OCI-LY1 (cell line): Measurements from ENCODE around the gene ZBTB20.

ENCODE experiments used
- H2AFZ ChIP-seq: fragments of 200-600 bp; sonication (generic), shearing (Covaris generic); 2 replicates; pipeline ENCODE4 v1.6.0; 2014; ENCODE audit warnings: antibody characterized with exemption, mild to moderate bottlenecking, low read length
- H3F3A ChIP-seq: fragments of 200-600 bp; sonication (generic), shearing (Covaris generic); 2 replicates; pipeline ENCODE4 v1.6.0; 2014; ENCODE audit warnings: mild to moderate bottlenecking, antibody characterized with exemption, low read length, moderate library complexity; ENCODE audit not compliant: insufficient read depth
- H3K27ac ChIP-seq: fragments of 200-600 bp; sonication (generic); 2 replicates; pipeline ENCODE4 v1.5.1; 2014; ENCODE audit warnings: low read length, mixed run types, mild to moderate bottlenecking, low read depth; ENCODE audit not compliant: poor library complexity, severe bottlenecking
- H3K27me3 ChIP-seq: fragments of 200-600 bp; sonication (generic); 2 replicates; pipeline ENCODE4 v1.6.0; 2014; ENCODE audit warnings: antibody characterized with exemption, mild to moderate bottlenecking, low read length, moderate library complexity; ENCODE audit not compliant: insufficient read depth
- H3K36me3 ChIP-seq: fragments of 200-600 bp; sonication (generic); 2 replicates; pipeline ENCODE4 v1.6.1; 2014; ENCODE audit warnings: mild to moderate bottlenecking, antibody characterized with exemption, low read length, moderate library complexity, mixed read lengths; ENCODE audit not compliant: insufficient read depth
- H3K4me1 ChIP-seq: fragments of 200-600 bp; sonication (generic); 2 replicates; pipeline ENCODE4 v1.5.1; 2014; ENCODE audit warnings: mild to moderate bottlenecking, low read length, moderate library complexity; ENCODE audit not compliant: insufficient read depth, severe bottlenecking
- H3K4me2 ChIP-seq: fragments of 200-600 bp; sonication (generic), shearing (Covaris generic); 2 replicates; pipeline ENCODE4 v1.6.1; 2014; ENCODE audit warnings: low read length
- H3K4me3 ChIP-seq: fragments of 200-600 bp; sonication (generic); 2 replicates; pipeline ENCODE4 v1.5.1; 2014; ENCODE audit warnings: low read length, low read depth, mild to moderate bottlenecking, mixed read lengths; ENCODE audit not compliant: poor library complexity, severe bottlenecking
- H3K79me2 ChIP-seq: fragments of 200-600 bp; shearing (Covaris generic); 2 replicates; pipeline ENCODE4 v1.6.1; 2016; ENCODE audit warnings: mixed run types, low read length, mixed read lengths; ENCODE audit not compliant: insufficient read depth
- H3K9ac ChIP-seq: fragments of 200-600 bp; sonication (generic), shearing (Covaris generic); 2 replicates; pipeline ENCODE4 v1.6.1; 2014; ENCODE audit warnings: mild to moderate bottlenecking, low read length, mixed read lengths
- H3K9me2 ChIP-seq: fragments of 200-600 bp; sonication (generic), shearing (Covaris generic); 2 replicates; pipeline ENCODE4 v1.6.1; 2014; ENCODE audit warnings: low read depth, mild to moderate bottlenecking, low read length, mixed read lengths
- H3K9me3 ChIP-seq: fragments of 200-600 bp; shearing (Covaris generic); 2 replicates; pipeline ENCODE4 v1.6.1; 2014; ENCODE audit warnings: low read length, mixed read lengths
- H4K20me1 ChIP-seq: fragments of 200-600 bp; sonication (generic), shearing (Covaris generic); 2 replicates; pipeline ENCODE4 v1.6.0; 2016; ENCODE audit warnings: mild to moderate bottlenecking, low read length; ENCODE audit not compliant: insufficient read depth
- CTCF ChIP-seq: fragments of 200-600 bp; sonication (generic), shearing (Covaris generic); IDR thresholded peaks from 2 replicates; pipeline ENCODE4 v1.5.1; 2017; ENCODE audit warnings: mild to moderate bottlenecking, antibody characterized with exemption, low read length, moderate library complexity, mixed read lengths
- EZH2 ChIP-seq: fragments of 200-600 bp; sonication (generic), shearing (Covaris generic); IDR thresholded peaks from 2 replicates; pipeline ENCODE4 v1.8.0; 2017; ENCODE audit warnings: borderline replicate concordance, mixed run types, mild to moderate bottlenecking, antibody characterized with exemption, low read length, moderate library complexity, mixed read lengths

ZBTB20 gene

GRCh38 chr3:114640126-114640525, 507.0 kb downstream of the ZBTB20 start:
- no peak overlapping the region for H3K27ac ChIP-seq
- TF ChIP-seq CTCF (no peak), EZH2 (no peak)
- H4K20me1 ChIP-seq, result no peaks in the 10 kb centered on the region
- no peaks in the 10 kb centered on the region for H3K4me1 ChIP-seq
- H3K4me3 ChIP-seq, result no peak overlapping the region
- H3K9me3 ChIP-seq, result no peaks in the 10 kb centered on the region
- no peak overlapping the region for H3K4me2 ChIP-seq
- no peaks in the 10 kb centered on the region for H3K27me3 ChIP-seq
- no peaks in the 10 kb centered on the region for H3K36me3 ChIP-seq
- no peaks in the 10 kb centered on the region for H3K79me2 ChIP-seq
- peaks cover 3% of the 10 kb centered on the region; the same call in 1 of the 2 replicates for H3K9me2 ChIP-seq
- H3K9ac ChIP-seq, result no peak overlapping the region
- H3F3A ChIP-seq, result no peaks in the 10 kb centered on the region
- no peak overlapping the region for H2AFZ ChIP-seq

GRCh38 chr3:114639171-114639570, 507.9 kb downstream of the ZBTB20 start:
- no peaks in the 10 kb centered on the region for H3K79me2 ChIP-seq
- no peaks in the 10 kb centered on the region for H3K4me1 ChIP-seq
- no peaks in the 10 kb centered on the region for H3F3A ChIP-seq
- TF ChIP-seq EZH2 (no peak), CTCF (no peak)
- peaks cover 3% of the 10 kb centered on the region; the same call in 1 of the 2 replicates for H3K9me2 ChIP-seq
- H3K27me3 ChIP-seq, result no peaks in the 10 kb centered on the region
- no peaks in the 10 kb centered on the region for H3K36me3 ChIP-seq
- H3K27ac ChIP-seq, result no peak overlapping the region
- no peaks in the 10 kb centered on the region for H4K20me1 ChIP-seq
- no peak overlapping the region for H2AFZ ChIP-seq
- H3K4me2 ChIP-seq, result no peak overlapping the region
- no peak overlapping the region for H3K9ac ChIP-seq
- H3K4me3 ChIP-seq, result no peak overlapping the region
- H3K9me3 ChIP-seq, result no peaks in the 10 kb centered on the region

- Histone ChIP-seq H3K36me3 (no peaks in the 10 kb centered on the region), H4K20me1 (no peaks in the 10 kb centered on the region), H3K9me2 (peaks cover 3% of the 10 kb centered on the region; the same call in 1 of the 2 replicates), H3K27me3 (no peaks in the 10 kb centered on the region), H2AFZ (no peak overlapping the region), H3K79me2 (no peaks in the 10 kb centered on the region), H3K4me3 (no peak overlapping the region), H3K9me3 (no peaks in the 10 kb centered on the region), H3K27ac (no peak overlapping the region), H3K9ac (no peak overlapping the region), H3F3A (no peaks in the 10 kb centered on the region), H3K4me2 (no peak overlapping the region), H3K4me1 (no peaks in the 10 kb centered on the region)
- TF ChIP-seq CTCF, result no peak
- TF ChIP-seq EZH2, result no peak
These were observed 511.2 kb downstream of the ZBTB20 start for GRCh38 chr3:114635878-114636277.
